Fibroblast of mammary gland (primary cell): ENCODE measurements around the gene CATSPERB.
"Not testable (repeated sequence)": the region's sequence is repeated elsewhere in the genome, so short reads cannot be mapped to it uniquely, and the experiment has no call there.

ENCODE experiments used
- DNase-seq: peaks from one replicate; pipeline ENCODE4 v3.0.0-alpha.2; 2010; ENCODE audit warnings: low read depth
- H3K4me3 ChIP-seq: 2 replicates; pipeline ENCODE4 v1.5.1; 2011; ENCODE audit warnings: low read depth, mild to moderate bottlenecking, low read length, moderate library complexity; ENCODE audit not compliant: control insufficient read depth
- TF ChIP-seq, protein P1 (sequence below): conservative IDR thresholded peaks from 2 replicates; pipeline ENCODE4 v1.5.1; 2011; ENCODE audit warnings: low read depth, low read length, inconsistent platforms; ENCODE audit not compliant: control insufficient read depth, insufficient read depth

The CATSPERB gene

DNA sequence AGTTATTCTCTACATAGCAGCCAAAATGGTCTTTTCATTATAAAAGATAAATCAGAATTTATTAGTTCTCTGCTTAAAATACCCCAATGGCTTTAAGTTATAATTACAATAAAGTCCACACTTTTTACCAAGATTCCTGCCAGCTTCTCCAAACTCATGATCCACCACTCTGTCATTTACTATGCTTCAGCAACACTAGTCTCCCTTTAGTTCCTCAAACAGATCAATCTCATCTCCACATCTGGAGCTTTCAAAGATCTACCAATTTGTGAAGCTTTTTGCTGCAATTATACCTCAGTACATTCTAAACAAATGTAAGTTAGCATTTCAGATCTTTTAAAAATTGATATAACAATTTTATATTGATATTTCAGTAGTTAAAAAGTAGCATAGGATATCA, 24.9 kb downstream of the CATSPERB start:
- no peak overlapping the region for H3K4me3 ChIP-seq
- no peak for DNase-seq
- TF ChIP-seq, protein P1, sequence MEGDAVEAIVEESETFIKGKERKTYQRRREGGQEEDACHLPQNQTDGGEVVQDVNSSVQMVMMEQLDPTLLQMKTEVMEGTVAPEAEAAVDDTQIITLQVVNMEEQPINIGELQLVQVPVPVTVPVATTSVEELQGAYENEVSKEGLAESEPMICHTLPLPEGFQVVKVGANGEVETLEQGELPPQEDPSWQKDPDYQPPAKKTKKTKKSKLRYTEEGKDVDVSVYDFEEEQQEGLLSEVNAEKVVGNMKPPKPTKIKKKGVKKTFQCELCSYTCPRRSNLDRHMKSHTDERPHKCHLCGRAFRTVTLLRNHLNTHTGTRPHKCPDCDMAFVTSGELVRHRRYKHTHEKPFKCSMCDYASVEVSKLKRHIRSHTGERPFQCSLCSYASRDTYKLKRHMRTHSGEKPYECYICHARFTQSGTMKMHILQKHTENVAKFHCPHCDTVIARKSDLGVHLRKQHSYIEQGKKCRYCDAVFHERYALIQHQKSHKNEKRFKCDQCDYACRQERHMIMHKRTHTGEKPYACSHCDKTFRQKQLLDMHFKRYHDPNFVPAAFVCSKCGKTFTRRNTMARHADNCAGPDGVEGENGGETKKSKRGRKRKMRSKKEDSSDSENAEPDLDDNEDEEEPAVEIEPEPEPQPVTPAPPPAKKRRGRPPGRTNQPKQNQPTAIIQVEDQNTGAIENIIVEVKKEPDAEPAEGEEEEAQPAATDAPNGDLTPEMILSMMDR = no peak

DNA sequence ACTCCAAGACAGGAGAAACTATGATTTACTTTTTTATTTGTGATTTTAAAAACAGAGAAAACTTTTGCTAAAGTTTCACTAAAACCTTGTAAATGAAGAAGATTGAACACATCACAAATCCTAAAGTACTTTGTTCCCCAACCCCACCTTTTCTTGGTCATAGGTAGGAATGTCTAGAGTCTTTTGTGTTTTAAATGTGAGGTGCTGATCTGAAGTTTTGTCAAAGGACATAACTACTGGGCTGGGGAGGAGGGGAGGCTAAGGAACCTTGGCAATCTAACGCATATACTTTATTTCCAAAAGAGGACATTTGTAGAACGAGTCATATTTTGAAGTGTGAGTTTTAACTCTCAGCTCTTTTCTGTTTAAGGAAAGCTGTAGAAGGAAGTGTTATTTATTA, 37.2 kb downstream of the CATSPERB start:
- no peak overlapping the region for H3K4me3 ChIP-seq
- no peak for DNase-seq
- TF ChIP-seq, protein P1 = no peak

DNA sequence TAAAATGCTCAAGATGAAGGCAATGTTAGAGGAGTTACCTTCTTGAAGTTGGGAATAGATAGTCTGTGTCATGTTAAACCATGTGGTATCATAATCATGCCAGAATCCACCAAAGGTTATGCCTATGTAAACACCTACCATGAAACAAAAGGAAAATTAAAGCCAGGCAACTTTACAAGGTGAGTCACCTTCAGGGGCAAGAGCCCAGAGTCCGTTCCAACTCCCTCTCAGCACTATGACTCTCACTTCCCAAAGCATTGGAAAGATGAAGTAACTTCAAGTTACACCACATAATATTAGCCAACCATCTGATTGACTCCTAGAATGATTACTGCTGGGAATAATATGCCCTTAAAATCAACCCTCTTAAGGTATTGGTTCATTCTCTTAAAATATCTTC, 38.5 kb downstream of the CATSPERB start:
- H3K4me3 ChIP-seq = no peak overlapping the region
- TF ChIP-seq, protein P1 = no peak
- DNase-seq = peak; percentile 88

DNA sequence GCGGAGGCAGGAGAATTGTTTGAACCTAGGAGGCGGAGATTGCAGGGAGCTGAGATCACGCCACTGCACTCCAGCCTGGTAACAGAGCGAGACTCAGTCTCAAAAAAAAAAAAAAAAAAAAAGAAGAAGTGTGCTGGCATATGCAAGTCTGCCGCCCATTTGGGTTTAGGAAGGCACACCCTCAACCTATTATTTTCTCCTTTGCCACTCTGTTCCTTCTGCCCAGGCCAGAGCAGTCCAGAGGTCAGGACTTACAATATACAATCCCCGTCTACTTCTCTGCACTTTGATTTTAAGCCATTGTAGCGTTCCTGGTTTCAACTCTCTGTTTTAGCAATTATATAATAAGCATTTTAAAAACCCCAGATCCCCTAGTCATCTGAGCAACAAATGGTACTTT, 39.8 kb downstream of the CATSPERB start:
- no peak overlapping the region for H3K4me3 ChIP-seq
- no peak for DNase-seq
- TF ChIP-seq, protein P1 = no peak

DNA sequence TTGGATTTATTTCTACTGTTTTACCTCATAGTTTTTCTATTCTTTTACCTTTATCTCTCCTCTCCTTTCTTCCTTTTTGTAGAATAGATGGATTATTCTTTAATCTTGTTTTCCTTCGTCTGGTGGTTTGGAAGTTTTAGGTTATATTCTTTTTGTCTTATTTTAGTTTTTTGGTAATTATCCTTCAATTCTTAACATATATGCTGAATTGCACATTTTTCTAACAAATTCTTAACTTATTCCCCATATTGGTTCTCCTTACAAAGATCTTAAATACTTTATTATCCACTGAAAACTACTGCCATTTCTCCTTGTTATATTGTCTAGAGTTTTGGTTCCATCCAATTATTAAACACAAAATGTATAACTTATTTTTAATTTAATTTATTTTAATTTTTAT, 42.3 kb downstream of the CATSPERB start:
- H3K4me3 ChIP-seq = no peak overlapping the region
- TF ChIP-seq, protein P1 = no peak
- DNase-seq = no peak

DNA sequence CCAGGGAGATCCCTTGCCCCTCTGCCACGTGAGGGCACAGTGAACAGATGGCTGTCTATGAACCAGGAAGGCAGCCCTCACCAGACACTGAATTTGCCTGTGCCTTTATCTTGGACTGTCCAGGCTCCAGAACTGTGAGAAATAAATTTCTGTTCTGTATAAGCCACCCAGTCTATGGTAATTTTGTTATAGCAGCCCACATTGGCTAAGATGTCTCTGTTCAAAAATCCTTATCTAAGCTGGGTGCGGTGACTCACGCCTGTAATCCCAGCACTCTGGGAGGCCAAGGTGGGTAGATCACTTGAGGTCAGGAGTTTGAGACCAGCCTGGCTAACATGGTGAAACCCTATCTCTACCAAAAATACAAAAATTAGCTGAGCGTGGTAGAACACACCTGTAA, 44.5 kb downstream of the CATSPERB start:
- not testable (repeated sequence) for H3K4me3 ChIP-seq, DNase-seq

DNA sequence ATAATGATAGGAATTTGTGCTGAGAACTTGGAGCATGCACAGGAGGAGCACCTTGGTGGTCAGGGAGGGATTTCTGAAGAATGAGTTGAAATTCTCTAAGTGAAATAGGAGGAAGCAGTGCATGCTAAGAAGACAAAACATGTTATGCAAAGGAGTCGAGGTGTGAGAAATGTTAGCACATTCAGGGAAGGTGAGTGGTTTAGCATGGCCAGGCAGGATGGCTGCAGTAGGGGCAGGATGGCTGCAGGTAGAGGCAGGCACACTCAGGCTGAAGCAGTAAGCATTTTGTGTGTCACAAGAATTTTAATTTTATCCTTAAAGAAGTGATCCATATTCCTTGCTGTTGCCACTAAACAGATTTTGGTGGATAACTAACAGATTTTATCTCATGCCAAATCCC, 46.3 kb downstream of the CATSPERB start:
- TF ChIP-seq, protein P1 = no peak
- DNase-seq = no peak
- H3K4me3 ChIP-seq = no peak overlapping the region
